Suppressor macrophage (primary cell): ENCODE results near the gene NFKB1.
"Not testable (repeated sequence)": the region's sequence is repeated elsewhere in the genome, so short reads cannot be mapped to it uniquely, and the experiment has no call there.

ENCODE experiments used
- DNase-seq, 4 experiments: peaks; one replicate each; pipeline ENCODE4 v3.0.0-alpha.2; 2020 to 2022

The NFKB1 gene

DNA sequence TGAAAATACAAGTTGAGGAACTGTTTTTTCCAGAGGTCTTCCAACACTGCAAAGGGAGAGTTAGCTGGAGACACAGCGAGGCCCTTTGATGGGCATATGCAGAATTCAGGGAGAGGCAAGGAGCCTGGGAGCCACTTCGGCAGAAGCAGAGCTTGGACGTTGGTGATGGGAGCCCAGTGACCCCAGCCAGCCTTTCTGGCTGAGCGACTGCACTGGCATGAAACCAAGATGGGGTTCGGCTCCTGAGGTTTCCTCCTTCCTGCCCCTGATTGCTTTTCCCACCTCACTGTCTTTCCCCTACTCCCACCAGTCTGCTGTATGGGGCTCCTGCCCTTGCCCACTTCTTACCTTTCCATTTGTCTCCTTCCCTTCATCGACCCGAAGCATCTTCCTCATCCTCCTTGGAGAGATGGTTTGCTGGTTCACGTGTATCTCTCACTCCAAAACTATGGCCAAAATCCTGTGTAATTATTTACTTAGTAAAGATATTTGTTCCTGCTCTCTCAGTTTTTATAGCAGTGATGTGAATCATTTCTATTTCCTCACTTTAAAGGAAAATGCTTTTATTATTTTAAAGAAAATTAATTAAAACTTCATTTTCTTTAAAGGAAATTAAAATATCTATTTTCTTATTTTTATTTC is 100.5 kb downstream of the NFKB1 start:
- DNase-seq: no peak

DNA sequence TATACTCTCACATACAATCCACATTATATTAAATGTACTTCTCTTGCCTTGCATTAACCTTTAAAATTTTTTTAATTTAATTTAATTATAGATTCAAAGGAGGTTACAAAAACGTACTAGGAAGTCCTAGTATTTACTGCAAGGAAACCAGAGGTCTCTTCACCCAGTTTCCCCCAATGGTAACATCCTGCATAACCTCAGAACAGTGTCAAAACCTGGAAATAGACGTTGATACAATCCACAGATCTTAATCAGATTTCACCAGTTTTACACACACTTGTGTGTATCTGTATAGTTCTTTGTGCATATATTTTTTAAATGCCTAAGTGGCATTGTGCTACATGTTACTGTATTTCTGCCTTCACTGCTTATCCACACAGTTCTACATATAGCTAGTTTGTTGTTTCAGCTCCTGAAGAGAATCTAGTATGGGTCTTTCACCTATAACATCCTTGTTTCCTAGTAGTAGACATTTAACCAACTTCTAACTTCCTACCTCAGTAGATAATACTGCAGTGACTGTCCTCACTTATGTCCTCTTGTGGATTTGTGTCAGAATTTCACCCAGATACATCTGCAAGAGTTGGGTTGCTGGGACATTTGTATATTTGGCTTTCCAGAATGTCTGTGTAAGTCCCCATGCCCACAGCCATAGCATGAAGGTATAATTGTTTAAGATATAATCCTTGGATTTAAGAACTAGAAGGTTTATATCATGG is 103.2 kb downstream of the NFKB1 start:
- no peak for DNase-seq

DNA sequence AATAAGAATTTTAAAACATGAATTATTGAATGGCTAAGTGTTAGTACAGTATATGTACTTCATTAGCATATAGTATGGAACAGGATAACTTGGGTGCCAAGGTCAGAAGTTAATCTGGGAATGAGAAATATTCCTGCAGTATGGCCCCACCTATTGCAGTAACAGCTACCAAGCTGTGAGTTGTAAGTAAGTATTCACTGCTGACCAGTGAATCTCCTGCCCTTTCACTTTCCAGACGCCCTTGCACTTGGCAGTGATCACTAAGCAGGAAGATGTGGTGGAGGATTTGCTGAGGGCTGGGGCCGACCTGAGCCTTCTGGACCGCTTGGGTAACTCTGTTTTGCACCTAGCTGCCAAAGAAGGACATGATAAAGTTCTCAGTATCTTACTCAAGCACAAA is 105.1 kb downstream of the NFKB1 start:
- DNase-seq: no peak

DNA sequence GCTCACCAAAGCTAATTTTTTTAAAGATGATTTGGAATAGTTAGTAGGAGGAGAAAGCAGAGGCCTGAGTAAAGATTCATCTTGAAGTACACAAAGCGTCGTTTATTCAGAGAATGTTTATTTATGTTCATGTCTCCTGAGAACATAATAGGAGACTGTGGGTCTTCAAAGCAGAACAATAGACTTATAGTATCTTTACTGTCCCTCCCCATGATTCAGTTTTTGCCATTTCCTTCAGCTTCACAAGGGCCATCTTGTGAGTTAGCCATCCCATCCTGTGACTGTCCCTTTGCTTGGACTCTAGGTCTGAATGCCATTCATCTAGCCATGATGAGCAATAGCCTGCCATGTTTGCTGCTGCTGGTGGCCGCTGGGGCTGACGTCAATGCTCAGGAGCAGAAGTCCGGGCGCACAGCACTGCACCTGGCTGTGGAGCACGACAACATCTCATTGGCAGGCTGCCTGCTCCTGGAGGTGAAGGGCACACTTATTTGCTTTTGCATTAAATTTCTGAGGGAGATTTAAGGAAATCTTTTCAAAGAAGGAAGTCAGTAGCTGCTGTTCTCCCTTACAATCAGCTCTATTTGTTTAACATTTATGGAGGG is 105.8 kb downstream of the NFKB1 start:
- no peak for DNase-seq

DNA sequence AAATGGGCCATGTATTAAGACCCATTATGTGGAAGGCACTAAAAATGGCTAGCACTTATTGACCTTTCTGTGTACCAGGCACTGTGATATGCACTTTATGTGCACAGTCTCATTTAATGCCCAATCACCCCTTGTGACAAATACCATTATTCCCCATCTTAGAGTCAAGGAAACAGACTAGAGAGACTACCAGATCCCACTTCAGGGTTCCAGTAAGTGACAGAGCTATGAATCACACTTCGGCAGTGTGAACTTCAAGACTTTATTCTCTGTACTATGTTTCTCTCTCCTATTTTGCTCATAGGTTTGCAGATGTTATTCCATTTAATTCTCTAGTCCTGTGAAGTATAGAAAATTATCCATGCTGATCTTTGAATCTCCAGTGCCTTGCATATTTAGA is 107.0 kb downstream of the NFKB1 start:
- DNase-seq: no peak

DNA sequence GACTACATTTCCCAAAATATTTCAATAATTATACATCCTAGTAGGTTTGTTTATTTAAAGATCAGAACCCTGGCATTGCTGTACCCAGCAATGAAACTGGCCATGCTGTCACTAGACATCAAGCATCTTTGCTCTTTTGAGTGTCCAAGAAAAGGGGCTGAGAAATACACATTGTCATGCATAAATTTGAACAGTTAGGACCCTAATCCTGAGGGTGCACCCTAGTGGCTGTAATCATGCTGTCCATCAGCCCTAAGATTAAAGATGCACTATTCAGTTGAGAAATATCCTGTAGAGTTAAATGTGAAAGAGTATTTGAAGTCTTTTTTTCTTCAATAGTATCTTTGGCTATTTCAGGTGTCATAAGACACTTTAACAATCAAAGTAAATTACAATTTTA is 108.8 kb downstream of the NFKB1 start:
- DNase-seq: no peak

DNA sequence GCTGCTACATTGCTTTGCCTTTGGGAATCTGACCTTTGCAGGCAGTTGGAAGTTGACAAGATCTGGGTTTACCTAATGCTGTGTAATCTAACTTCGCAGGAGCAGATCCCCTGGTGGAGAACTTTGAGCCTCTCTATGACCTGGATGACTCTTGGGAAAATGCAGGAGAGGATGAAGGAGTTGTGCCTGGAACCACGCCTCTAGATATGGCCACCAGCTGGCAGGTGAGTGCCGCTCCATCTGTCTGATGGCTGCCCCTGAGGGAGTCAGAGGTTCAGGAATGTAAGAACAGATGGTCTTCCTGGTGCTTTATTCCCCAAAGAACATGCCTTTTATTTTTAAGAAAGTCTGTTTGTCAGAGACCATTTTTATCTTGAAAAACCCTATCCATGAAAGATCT is 109.3 kb downstream of the NFKB1 start:
- no peak for DNase-seq

DNA sequence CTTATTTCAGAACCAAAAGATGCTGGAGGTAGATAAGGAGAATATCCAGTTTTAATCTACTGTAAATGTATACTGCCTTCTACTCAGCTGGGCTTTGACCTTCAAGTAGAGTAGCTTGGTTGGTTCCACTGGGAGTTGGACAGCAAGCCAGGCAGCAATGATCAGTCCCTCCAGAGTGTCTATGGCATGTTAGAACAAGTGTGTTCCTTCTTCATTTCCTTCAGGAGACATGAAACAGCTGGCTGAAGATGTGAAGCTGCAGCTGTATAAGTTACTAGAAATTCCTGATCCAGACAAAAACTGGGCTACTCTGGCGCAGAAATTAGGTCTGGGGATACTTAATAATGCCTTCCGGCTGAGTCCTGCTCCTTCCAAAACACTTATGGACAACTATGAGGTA is 111.1 kb downstream of the NFKB1 start:
- no peak for DNase-seq

DNA sequence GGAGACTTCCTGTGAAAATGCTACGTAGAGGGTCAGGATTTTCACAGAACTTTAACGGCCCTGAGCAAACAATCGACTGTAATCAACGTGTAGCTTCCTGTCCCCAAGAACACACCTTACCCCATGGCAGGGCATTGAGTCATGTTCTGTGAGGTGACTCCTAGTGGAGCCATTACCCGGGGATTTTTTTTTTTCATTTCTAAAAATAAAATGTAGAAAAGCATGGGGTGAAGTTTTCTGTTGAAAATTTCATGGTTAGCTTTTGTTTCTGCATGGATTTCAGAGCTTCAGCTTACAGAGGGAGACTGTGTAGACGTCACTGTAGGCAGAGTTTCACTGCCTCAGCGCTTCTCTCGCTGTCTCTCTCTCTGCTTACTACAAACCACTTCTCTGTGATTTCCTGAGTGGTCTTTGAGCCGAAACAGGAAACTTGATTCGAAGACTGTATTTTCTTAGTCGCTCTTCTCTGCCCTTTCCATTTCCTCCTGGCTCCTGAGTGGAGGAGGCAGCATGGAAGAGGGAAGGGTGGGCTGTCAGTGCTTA is 111.7 kb downstream of the NFKB1 start:
- peak in 1 of 4 experiments; percentile 15 for DNase-seq

DNA sequence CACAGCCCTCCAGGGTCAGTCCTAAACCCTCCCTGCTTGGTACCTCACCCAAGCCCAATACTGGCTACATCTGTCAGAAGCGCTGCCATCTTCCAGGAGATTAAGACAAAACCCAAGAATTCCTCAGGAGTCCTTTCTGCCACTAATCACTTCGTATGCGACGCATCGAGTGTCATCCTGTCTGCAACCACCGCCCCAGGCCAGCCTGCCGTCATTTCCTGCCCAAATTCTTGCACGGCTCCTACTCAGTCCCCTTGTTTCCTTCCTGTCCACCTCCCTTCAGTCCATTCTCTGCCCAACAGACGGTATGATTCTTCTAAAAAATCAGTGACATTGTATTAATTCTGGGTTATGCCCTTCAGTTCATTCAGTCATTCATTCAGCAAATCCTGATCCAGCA is 113.6 kb downstream of the NFKB1 start:
- DNase-seq: no peak

DNA sequence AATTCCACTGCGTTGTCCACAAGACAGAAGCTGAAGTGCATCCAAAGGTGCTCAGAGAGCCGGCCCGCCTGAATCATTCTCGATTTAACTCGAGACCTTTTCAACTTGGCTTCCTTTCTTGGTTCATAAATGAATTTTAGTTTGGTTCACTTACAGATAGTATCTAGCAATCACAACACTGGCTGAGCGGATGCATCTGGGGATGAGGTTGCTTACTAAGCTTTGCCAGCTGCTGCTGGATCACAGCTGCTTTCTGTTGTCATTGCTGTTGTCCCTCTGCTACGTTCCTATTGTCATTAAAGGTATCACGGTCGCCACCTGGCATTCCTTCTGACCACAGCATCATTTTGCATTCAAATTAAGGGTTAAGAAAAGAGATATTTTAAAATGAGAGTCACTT is 115.5 kb downstream of the NFKB1 start:
- no peak for DNase-seq

DNA sequence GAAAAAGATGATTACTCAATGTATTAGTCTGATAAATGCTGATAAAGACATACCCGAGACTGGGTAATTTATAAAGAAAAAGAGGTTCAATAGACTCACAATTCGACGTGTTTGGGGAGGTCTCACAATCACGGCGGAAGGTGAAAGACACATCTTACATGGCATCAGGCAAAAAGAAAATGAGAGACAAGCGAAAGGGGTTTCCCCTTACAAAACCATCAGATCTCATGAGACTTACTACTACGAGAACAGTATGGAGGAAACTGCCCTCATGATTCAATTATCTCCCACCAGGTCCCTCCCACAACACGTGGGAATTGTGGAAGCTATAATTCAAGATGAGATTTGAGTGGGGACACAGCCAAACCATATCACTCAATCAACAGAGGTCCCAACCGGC is 117.9 kb downstream of the NFKB1 start:
- not testable (repeated sequence) for DNase-seq

DNA sequence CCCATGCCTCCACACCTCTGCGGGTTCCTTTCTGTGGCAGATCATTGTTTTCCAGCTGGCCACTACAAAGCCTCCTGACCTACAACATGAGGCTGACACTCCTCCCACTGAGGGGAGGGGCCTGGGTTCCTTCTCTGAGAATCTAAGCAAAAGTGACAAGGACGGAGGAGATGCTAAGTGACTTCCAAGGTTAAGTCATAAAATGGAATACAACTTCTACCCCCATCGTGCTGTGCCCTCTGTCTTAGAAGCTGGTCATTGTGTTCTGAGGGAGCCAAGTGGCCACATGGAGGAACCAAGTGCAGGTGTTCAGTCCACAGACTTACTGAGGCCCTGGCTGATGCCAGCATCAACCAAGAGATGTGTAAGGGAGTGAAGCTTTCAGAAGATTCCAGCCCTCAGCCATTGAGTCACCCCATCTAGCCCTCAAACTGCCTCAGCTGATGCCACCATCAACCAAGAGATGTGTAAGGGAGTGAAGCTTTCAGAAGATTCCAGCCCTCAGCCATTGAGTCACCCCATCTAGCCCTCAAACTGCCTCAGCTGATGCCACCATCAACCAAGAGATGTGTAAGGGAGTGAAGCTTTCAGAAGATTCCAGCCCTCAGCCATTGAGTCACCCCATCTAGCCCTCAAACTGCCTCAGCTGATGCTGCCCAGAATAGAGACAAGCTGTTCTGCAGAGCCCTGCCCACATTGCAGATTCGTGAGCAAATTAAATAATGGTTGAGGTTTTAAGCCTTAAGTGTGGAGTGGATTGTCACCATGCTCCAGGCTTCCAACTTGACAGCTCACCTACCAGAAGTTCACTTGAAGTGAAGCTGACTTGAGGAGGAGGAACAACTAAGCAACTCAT is 118.8 kb downstream of the NFKB1 start:
- peak in 1 of 4 experiments; percentile 26 for DNase-seq

DNA sequence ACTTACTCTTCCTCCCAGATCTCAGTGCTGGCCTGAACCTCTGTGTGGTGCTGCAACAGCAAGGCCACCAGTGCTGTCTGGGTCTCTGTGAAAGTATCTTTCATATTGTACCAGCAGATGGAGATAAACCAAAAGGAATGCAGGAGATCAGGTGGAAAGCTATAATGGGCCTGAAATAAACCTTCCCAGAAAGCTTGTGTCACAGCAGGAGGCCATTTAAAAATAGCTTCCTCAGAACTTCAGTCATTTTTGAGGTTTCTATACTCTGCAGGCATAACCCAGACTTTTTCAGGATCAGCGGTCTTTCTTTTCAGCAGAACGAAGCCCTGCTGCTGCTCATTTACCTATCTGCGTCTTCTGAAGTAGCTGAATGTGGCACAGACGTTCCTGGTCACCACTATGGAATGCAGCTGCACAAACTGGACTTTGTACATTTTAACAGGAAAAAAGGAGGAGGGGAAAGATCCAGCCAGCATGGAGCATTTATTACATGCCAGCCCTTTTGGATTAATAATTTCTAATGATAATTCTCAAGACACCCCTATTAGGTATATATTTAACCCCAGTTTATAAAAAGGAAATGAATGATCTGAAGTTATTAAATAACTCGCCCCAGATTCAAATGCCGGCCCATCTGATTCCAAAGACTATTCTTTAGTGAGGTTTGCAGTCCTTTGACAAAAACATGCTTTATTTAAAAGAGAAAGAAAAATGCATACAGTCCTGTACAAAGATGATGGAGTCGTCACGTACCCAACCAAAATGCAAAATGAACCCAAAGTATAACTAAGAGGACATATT is 119.7 kb downstream of the NFKB1 start:
- peak in 3 of 4 experiments; percentile 27 to 40 (median 36) for DNase-seq

DNA sequence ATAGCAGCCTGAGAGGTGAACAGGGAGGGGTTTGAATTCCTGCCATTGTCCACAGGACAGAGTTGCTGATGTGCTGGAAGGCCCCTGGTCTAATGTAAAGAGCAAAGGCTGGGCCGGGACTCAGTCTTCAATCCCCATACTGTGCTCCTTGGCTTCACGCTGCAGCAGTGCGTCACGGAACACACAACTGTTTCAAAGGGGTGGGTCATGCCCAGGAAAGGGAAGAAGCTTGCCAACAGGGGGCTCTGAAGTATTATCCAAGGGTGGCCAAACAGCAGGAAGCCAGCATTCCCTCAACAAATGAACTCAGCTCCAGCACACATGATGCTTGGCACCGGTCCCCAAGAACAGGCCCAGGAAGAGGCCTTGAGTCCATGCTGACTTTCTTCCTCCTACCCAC is 122.5 kb downstream of the NFKB1 start:
- DNase-seq: no peak

DNA sequence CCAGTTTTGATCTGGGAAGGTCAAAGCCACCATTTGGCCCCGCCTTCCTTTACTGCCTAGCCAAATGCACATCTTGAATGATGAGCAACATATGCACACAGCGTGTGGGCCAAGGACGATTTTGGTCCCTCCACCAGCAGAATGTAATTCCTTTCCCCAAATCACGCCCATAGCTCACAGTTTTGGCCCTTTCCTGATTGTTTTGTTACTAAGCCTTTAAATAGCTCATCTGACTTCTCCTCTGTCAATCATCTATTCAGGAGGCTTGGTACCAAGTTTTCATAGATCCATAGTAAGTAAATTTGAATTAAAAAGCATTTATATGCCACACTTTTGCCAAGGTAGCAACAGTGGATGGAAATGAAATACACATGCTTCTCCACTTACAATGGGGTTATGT is 123.3 kb downstream of the NFKB1 start:
- no peak for DNase-seq

DNA sequence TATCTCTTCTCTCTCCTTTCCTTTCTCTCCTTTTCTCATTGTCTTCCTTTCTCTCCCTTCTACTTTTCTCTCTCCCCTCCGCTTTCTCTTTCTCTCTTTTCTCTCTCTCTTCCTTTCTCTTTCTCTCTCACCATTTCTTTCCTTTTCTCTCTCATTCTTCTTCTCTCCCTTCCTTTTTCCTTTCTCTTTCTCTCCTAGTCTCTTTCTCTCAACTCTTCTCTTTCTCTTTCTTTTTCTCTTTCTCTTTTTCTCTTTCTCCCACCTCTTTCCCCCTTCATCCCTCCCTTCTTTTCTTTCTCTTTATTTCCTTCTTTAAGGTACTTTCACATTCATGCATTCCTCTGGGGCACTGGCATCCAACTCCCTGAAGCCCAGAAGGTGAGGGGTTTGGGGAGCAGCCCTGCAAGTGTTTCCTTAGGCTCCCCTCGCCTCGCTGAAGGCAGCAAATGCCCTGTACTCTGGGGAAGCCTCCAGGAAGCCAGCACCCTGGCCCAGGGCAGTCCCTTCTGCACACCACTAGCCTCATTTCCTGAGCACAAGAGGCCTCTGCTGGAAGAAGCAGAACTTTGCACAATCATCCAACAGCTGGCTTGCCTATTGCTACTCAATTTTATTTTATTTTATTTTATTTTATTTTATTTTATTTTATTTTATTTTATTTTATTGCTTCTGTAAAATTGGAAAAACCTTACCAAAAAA is 124.2 kb downstream of the NFKB1 start:
- peak; percentile 63 to 82 (median 76) for DNase-seq

DNA sequence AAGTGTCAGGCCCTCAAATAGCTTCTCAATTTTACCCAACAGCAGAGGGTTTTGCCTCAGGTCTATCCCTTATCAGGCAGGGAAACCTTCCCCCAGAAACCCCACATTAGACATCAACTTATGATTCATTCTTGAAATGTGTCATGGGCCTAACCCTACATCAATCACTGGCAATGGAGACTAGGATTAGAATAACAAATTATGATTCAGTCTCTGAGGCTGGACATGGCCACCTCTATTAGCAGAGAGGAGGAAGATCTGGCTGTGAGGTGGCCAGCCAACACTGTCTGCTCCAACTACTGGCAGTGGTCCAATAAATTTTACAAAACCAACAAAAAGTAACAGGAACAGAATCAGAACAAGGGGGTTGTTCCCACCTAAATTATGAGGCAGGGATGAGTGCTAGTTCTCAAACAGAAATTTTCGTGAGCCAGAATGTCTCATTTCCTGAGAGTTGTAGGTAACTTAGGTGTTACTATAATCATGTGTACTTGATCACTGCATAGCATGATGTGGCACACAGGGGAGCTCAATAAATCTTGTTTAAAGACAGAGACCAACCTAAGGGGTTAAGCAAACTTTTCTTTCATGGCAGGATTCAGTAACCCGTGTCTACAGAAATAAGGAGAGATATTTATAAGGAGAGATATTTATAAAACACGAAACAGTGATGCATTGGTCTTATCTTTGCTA is 126.8 kb downstream of the NFKB1 start:
- DNase-seq: peak in 1 of 4 experiments; percentile 31

DNA sequence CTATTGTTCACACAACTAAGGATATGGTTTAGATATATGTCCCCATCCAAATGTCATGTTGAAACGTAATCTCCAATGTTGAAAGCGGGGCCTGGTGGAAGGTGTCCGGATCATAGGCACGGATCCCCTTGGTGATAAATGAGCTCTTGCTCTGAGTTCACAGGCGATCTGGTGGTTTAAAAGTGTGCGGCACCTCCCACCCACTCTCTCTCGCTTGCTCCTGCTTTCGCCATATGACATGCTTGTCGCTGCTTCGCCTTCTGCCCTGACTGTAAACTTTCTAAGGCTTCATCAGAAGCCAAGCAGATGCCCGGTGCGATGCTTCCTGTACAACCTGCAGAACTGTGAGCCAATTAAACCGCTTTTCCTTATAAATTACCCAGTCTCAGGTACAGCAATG is 128.5 kb downstream of the NFKB1 start:
- no peak for DNase-seq

DNA sequence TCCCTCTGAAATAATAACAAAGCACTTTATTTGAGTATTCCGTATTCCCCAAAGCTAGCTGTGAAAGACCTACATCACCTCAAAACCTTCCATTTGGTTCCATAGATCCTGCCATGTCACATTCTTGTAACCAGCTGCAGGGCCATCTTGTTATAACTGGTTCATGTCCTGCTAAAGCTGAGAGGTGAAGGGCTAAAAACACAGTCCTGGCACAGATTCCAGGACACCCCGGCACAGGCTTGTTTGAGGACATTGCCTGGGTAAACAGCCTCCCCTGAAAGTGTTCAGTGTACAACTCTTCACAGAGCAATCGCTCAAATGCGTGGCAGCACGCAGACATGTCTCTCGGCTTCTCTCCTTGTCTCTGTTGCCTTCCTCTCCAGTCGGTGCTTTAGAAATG is 130.5 kb downstream of the NFKB1 start:
- no peak for DNase-seq
